ENCODE measurements around the gene C5orf63.
A peak's percentile ranks its signal among the peaks of the same experiment; 100 is the strongest.

- TF ChIP-seq BRCA1 (IDR thresholded peaks at IDR 0.05; ENCODE audit: low read depth, low read length), result no peak
- TF ChIP-seq ELK1 (IDR thresholded peaks at IDR 0.05; ENCODE audit: low read depth, low read length), result no peak
- TF ChIP-seq RAD21 (IDR thresholded peaks at IDR 0.05; ENCODE audit: insufficient read depth, low read depth, low read length), result no peak
- TF ChIP-seq ZNF274 (IDR thresholded peaks at IDR 0.05; ENCODE audit: insufficient read depth, insufficient read length), result no peak
- TF ChIP-seq BCL11A (IDR thresholded peaks at IDR 0.05; ENCODE audit: low read depth, low read length), result no peak
- TF ChIP-seq EP300 (IDR thresholded peaks at IDR 0.05; ENCODE audit: borderline replicate concordance in 1 of 2, control insufficient read depth in 1 of 2, low read depth in 2 of 2, low read length in 2 of 2), result peak; percentile 73 to 87; a peak in 2 of 4 replicates
- TF ChIP-seq BACH1 (IDR thresholded peaks at IDR 0.05; ENCODE audit: borderline replicate concordance), result peak; percentile 50; the same call in 1 of the 2 replicates
- no peak for TF ChIP-seq CEBPB (IDR thresholded peaks at IDR 0.05; ENCODE audit: borderline replicate concordance in 1 of 2, low read depth in 2 of 2, low read length in 2 of 2)
- no peak for TF ChIP-seq CTCF (IDR thresholded peaks at IDR 0.05 in 2 of 3, conservative IDR thresholded peaks at IDR 0.05 in 1 of 3; ENCODE audit: control insufficient read depth in 2 of 3, extremely low read depth in 1 of 3, insufficient read depth in 1 of 3, low read depth in 3 of 3, low read length in 3 of 3)
Observed at GRCh38 chr5:127011961-127012644, 61.2 kb downstream of the C5orf63 start.

All from GM12878 (cell line).